PFSK-1 (cell line): ENCODE results near the gene BTLA. TPM values are rescaled to one million over a fixed set of nuclear protein-coding genes. Genes with fewer than 3 reads are reported as not detected.

Experiments
- FOXP2 ChIP-seq: optimal IDR thresholded peaks from 2 replicates; pipeline ENCODE3; 2011; ENCODE audit warnings: borderline replicate concordance, control low read depth, inconsistent platforms; ENCODE audit not compliant: insufficient read depth; ENCODE audit errors: extremely low read length, extremely low read depth
- POLR2AphosphoS5 ChIP-seq: IDR thresholded peaks from 2 replicates; pipeline ENCODE4 v1.6.1; 2012; ENCODE audit warnings: low read depth, mild to moderate bottlenecking, control low read depth, low read length, moderate library complexity
- REST ChIP-seq, 2 experiments: IDR thresholded peaks; 2 replicates each; pipeline versions ENCODE4 v1.6.1 to v1.8.0; 2011 to 2012; ENCODE audit warnings: low read depth in 2 of 2, low read length in 2 of 2, control low read depth in 1 of 2, inconsistent platforms in 1 of 2, mild to moderate bottlenecking in 1 of 2, moderate library complexity in 1 of 2; ENCODE audit not compliant: insufficient read depth in 1 of 2
- SIN3A ChIP-seq: IDR thresholded peaks from 2 replicates; pipeline ENCODE4 v1.6.1; 2012; ENCODE audit warnings: mild to moderate bottlenecking, low read length, moderate library complexity, borderline replicate concordance; ENCODE audit not compliant: insufficient read depth
- TAF1 ChIP-seq: IDR thresholded peaks from 2 replicates; pipeline ENCODE4 v1.6.1; 2012; ENCODE audit warnings: low read length, control low read depth, borderline replicate concordance; ENCODE audit not compliant: insufficient read depth
- polyA plus RNA-seq: library from polyadenylated mRNA; unstranded; fragments of >200 nt; gene quantifications from one replicate; pipeline ENCODE4 v1.2.1, GENCODE V29; 2012; ENCODE audit warnings: low read depth, missing spikeins; ENCODE audit not compliant: insufficient read length

Gene BTLA
- polyA plus RNA-seq, result not detected

- TF ChIP-seq FOXP2 (no peak), POLR2AphosphoS5 (no peak), REST (IDR thresholded peaks at IDR 0.05; ENCODE audit: insufficient read depth in 1 of 2, low read depth in 2 of 2, low read length in 2 of 2) (no peak), TAF1 (no peak), SIN3A (no peak)
Observed at GRCh38 chr3:112498914-112499711, at the start of gene BTLA. BTLA (minus strand) TSS chr3:112499472; CDS start chr3:112499358, 114 bp downstream.

- TF ChIP-seq SIN3A, result no peak
- TF ChIP-seq TAF1, result no peak
Observed at GRCh38 chr3:112546216-112546759, 47.0 kb upstream of the BTLA start.

GRCh38 chr3:112539825-112540650, 40.8 kb upstream of the BTLA start:
- TF ChIP-seq POLR2AphosphoS5 (no peak), TAF1 (no peak), SIN3A (no peak), FOXP2 (no peak), REST (IDR thresholded peaks at IDR 0.05; ENCODE audit: insufficient read depth in 1 of 2, low read depth in 2 of 2, low read length in 2 of 2) (no peak)

- TF ChIP-seq REST (IDR thresholded peaks at IDR 0.05; ENCODE audit: insufficient read depth in 1 of 2, low read depth in 2 of 2, low read length in 2 of 2), result no peak
- TF ChIP-seq FOXP2, result no peak
- no peak for TF ChIP-seq SIN3A
- TF ChIP-seq TAF1, result no peak
- TF ChIP-seq POLR2AphosphoS5, result no peak
Observed at GRCh38 chr3:112531358-112531781, 32.1 kb upstream of the BTLA start.

- TF ChIP-seq TAF1 (no peak), FOXP2 (no peak), SIN3A (no peak), POLR2AphosphoS5 (no peak), REST (IDR thresholded peaks at IDR 0.05; ENCODE audit: insufficient read depth in 1 of 2, low read depth in 2 of 2, low read length in 2 of 2) (no peak)
Observed at GRCh38 chr3:112530573-112530972, 31.3 kb upstream of the BTLA start.
